HG02943 (cell line): ENCODE measurements around the gene LSAMP.

Experiments used
- ATAC-seq: cut with Tn5 transposase; IDR thresholded peaks from one replicate; pipeline ENCODE4 v1.9.1; 2021; ENCODE audit warnings: mild to moderate bottlenecking, low read depth, moderate library complexity; ENCODE audit not compliant: unreplicated experiment

LSAMP gene

DNA sequence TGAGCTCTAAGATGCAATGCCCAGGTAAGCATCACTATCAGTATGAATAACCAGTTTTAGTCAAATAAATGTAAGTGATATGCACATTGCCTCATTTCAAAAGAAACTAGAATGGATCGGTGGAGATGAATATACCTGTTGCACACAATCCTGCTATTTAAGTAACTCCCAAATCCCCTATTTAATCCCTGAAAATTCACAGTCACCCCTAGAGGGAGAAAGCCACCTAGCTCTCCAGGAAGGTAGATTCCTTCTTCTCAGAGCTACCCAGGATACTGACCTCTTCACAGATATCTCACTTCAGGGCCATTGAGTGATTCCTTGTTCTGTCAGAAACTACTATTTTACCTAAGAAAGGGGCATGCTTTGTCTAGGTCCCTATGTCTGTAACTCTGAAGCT is 11.7 kb downstream of the LSAMP start:
- ATAC-seq = no peak

DNA sequence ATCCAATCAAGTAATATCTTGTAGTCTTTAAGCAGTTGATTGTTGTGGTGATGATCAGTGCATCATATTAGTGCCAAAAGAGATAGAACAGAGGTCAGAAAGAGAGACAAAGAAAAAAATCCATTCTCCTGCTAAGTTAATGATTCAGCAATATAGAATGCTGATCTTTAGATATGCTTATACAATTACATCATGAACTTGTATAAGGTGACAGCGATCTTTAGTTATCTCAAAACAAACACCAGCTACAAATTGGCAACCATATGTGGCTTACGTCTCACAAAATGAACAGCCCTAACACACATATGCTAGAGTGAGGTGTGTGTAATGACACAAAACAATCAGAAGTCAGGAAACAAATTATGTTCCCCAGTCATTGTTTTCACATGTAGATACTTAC is 12.5 kb downstream of the LSAMP start:
- ATAC-seq = no peak

DNA sequence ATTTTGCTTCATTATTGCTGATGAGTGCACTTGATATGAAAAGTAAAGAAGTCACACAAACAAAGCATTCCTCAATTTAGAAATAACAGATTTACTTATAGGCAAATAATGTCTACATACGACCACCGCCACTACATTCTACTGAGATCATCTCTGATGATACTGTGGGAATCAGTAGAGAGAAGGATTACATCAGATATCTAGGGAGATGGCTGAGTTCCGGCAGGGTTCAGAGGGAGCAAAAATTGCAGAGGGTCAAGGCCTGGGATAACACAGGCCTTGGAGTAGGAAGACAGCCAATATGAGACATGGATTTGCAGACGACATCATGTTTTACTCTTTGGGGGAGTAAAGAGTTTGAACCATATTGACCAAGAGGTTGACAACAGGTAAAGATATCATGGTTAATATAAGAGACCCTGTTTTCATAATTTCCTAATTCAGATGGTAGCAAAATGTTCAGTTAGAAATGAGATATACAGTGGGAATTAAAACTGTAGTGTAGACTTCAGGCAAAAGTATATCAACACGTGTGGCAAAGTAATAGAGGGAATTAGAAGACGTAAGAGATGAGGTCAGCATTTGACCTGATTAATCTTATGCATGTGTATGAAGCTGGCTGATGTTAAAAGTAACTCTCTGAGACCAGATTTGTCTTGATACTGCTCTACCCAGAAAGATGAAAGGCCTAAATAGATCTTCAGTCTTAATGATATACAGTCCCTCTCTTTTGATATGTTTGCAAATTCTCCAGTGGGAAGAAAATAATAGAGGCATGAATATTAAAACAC is 15.6 kb downstream of the LSAMP start:
- no peak for ATAC-seq

DNA sequence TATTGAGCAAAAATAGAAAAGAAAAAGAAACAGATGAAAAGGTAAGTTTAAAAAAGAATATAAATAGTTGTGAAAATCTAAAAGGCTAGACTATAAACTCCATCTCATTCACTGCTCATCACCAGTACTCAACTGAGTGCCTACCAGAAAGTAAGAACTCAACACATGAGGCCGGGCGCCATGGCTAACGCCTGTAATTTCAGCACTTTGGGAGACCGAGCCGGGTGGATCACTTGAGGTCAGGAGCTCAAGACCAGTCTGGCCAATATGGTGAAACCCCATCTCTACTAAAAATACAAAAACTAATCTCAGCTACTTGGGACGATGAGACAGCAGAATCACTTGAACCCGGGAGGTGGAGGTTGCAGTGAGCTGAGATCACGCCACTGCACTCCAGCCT is 19.3 kb downstream of the LSAMP start:
- ATAC-seq = no peak

DNA sequence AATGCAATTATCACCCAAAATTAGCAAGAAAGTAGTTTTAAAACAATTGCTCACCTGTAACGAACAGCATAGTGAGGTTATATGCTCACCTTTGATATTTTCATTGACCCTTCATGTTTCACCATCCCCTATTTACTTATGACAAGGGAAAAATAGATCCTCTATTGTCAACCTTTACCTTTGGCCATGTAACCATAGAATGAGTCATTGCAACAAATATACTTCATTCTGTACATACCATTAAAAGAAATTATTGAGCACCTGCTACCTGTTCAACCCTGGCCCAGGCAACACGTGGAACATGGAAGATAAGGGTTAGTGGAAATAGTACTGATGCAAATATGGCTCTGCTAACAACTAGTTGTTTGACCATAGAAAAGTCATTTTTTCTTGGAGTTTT is 20.2 kb downstream of the LSAMP start:
- no peak for ATAC-seq

DNA sequence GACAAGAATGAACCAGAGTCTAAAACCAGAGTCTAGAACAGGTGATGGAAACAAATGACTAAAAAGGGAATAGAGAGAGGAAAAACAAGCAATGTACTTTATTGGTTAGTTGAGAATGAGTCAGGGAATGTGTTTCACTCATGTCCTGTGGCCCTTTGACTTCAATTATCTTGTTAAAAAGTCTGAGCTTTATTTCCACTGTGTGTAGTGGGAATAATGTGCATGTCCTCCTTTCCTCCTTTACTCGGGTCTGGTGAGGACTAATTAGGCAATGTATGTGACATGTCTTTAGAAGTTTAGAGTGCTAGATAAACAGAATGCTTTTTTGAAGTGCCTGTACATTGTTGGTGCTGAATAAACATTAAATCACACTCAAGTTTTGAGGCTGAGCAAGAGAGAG is 21.3 kb downstream of the LSAMP start:
- no peak for ATAC-seq

DNA sequence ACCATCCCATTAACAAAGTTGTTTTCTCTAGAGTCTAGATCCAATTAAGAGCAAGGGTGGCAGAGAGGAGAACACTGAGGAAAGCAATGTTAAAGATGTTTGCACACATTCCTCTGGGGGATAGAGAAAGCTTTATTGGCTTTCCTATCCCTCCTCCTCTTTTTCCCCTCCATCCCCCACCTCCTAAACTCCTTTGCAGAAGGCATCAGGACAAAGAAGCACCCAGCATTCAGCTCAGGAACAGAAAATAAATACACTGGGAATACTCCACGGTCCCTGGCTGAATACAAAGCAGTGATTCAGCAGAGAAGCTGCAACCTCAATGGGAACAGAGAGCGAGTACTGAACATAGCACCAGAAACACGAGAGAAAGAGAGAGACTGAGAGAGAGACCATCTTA is 21.9 kb downstream of the LSAMP start:
- ATAC-seq = no peak

DNA sequence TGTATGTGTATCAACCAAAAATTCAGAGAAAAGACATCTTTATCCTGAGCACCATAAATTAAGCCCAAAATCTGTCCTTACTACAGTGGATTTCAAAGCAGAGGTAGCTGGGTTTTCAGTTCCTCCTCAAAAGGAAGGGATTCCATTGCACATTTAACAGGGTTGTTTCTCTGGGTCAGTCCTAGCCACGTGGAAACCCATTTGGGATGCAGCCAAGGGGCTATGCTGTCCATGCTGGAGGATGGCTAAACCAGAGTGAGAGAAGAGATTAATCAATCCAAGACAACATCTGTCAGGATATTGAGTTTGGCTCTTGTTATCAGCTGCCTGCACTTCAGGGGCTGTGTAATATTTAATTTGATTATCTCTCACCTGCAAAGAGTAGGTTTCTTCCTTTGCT is 28.1 kb downstream of the LSAMP start:
- no peak for ATAC-seq

DNA sequence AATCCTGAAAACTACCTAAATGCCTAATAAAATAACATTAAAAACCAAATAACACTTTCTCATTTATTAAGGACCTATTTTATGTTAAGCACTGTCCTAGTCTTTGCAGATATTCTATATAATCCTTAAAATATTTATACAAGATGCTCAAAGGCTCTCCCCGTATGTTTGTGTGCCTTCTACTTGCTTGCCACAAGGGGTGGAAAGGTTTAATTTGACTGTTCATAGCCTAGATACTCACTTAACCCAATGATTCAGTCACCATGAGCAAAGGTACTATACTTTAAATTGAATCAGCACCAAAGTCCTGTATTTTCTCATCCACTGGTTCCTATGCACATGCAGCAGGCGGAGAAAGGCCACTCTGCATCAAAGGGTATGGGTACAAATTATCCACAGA is 32.0 kb downstream of the LSAMP start:
- no peak for ATAC-seq

DNA sequence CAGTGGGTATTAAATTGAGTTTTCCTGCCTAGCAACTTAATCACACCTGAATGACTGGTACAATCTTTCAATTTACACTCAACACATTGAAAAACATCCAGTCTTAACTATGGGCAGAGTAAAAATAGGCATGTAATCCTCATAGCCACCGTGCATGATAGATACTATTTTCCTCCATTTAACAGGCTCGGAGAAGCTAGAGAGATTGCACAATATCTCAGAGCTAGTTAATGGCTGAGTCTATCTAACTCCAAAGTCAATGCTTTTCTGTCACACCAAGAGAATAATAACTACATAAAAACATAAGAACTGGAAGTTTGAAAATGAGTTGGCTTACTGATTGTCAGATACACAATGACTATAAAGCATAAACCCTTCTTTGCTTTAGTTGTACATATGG is 36.8 kb downstream of the LSAMP start:
- no peak for ATAC-seq

DNA sequence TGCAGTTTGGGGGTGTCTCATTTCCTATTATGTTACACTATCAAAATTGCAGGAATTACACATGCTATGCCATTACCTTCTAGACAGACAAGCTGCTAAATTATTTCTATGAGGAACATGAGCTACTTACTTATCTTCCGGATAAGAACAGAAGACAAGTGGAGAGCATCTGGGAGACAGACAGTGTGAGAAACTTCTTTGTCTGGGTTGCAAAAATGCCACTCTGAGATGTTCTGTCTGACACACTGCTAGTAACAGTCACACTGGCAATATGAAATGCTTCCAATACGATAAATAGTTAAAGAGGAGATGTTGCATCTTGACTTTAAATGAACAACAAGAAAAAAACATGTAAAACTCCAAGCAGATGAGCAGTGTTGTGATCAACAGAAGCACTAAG is 40.1 kb downstream of the LSAMP start:
- no peak for ATAC-seq

DNA sequence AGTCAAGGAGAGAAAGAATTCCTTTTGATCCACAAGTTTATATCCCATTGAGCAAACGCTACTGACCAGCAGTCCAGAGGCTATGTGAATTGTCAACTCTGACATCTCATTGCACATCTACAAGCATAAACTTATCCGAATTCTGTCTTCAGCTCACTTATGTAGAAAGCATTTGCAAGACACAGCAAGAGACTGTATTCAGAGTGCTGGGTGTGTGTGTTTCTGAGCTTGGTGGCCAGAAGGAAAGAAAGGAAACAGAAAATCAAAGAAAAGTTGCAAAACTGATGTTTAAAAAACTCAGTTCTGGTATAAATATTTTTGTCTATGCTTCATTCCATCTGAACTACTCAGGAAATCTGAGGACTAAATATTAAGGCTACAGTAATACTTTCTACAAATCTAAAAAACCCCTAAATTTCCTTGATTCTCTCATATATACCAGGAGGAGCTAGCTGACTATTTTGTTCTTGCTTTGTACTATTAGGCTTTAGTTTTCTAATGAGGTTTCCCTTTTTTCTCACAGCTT is 45.5 kb downstream of the LSAMP start:
- ATAC-seq = no peak

DNA sequence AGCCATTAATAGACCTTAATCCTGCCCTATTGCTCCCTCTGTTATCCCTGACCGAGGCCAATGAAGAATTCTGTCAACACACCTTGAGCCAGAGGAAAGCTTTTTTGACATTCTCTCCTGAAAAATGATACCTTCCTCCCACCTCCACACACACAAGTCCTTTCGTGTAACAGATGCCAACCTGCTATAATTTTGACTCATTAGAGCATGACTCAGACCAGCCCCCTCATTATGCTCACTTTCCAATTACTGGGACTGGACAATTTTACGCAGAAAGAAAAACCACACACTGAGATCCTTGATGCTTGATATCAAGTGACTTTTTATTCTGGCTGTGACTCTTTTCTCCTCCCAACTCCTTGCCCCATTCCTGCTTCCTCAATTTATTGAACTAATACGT is 50.9 kb downstream of the LSAMP start:
- no peak for ATAC-seq

DNA sequence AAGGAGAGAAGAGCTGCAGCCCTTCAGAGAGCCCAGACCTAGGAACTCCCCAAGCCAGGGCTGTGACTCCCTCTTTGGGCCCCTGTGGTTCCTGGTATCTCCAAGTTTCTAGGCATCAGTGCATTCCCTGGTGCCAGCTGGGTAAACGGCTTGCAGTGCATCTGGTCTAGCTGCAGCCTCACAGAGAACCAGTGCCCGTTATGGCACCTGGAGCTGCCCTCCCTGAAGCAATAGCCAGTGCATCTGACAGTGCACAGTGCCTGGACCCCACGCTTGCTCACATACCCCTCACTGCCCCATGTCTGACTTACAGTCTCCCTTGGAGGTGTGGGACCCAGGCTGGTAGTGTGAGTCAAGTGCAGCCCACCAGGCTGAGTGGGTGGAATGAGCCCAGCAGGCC is 52.1 kb downstream of the LSAMP start:
- ATAC-seq = no peak

DNA sequence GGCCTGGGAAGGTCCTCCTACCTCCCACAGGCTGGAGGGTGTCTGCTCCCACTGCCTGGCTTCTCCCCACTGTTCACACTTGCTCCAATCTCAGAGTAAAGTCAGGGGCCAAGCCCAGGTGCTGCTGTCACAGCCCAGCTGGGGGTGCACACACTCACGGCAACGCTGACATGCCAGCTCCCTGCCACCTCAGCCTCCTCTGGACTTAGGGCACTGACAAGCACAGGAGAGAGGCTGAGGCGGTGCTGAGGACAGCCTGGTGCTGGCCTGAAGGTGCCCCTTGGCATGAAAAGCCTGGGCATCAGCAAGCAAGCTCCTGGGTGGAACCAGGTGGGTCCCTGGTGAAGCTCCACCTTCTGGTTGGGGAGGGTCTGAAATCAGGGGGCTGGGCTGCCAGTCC is 53.0 kb downstream of the LSAMP start:
- ATAC-seq = no peak

DNA sequence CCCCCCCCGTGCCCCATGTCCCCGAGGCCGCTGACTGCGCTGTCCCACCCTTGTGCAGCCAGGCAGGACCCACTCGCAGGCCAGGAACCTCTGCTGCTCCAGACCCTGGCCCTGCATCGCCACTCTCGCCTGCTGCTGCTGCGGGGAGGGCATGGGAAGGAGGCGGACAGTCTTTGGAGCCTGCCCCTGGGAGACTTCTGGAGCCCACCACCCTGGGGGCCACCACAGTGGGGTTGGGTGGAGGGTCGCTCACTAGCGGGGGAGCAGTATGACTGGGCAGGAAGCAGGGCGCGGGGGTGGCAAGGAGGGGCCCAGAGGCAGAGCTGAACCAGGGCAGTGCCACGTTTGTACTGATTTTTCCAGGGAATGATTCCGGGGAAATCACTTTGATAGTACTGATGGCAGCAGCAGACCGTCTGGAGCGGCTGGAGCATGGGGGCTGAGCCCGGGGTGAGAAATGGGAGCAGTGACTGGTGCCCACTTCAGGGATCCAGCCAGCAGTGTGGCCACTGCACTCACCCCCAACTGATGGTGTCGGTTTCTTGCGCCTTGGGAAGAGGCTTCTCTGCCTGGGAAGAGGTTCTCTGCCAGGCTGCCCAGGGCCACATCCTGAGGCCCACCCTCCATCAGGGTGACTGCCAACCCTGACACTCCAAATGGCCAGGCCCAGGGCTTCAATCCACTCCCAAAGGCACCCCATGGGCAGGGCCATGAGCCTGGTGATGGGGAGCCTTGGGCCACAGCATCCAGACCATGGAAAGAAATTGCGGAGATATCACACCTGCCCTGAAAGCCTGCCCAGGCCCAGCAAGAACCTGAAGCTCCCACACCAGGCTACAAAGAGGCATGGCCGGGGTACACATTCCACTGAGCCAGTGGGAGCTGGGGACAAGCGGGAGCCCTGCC is 53.7 kb downstream of the LSAMP start:
- ATAC-seq = no peak

DNA sequence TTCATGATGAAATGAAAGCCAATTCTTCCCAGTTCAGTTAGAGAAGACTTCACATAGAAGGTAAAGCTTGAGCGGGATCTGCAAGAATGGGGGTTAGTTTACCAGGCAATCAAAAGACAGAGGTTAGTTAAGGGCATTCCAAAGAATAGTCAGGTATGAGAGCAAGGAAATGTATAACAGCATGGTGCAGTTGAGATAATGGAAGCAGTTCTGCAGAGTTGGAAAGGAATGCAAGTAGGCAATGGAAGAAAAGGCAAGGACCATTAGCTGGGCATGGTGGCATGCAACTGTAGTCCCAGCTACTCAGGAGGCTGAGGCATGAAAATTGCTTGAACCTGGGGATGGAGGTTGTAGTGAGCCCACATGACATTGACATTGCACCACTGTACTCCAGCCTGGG is 55.0 kb downstream of the LSAMP start:
- no peak for ATAC-seq

DNA sequence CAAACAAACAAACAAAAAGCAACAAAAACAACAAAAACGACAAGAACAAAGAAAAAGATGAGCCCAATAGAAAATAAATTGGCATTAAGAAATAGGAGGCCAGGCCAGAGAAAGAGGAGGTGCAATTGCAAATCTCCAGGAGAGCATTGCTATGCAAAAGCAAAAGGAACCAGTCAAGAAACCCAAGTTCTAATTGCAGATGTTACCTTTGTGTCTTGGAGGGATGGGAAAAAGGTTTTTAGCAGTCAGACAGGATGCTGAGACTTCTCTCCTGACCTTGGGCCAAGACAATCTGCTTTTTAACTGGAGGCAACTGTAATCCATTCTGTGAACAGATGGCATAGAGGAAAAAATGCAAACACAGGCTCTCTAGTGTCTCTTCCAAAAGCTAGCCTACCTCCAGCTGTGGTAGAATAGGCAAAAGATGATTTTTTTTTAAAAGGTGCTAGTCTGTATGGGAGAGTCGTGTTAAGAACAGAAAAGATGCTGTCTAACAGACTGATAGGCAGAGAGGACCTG is 56.4 kb downstream of the LSAMP start:
- no peak for ATAC-seq

DNA sequence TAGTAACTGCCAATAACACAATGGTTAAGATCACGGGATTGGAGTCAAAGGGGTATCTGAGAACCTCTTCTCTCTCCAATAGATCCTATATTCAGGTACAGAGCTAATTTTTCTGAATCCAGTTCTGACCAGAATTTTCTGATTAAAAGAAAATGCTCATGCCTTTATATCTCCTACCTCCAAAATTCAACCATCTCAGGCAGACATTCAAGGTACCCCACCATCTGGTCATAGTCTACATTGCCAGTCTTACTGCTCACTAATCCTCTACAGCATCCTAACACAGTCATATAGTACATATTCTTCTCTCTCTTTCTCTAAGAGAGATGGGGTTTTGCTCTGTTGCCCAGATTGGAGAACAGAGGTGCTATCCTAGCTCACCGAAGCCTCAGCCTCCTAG is 59.1 kb downstream of the LSAMP start:
- ATAC-seq = no peak

DNA sequence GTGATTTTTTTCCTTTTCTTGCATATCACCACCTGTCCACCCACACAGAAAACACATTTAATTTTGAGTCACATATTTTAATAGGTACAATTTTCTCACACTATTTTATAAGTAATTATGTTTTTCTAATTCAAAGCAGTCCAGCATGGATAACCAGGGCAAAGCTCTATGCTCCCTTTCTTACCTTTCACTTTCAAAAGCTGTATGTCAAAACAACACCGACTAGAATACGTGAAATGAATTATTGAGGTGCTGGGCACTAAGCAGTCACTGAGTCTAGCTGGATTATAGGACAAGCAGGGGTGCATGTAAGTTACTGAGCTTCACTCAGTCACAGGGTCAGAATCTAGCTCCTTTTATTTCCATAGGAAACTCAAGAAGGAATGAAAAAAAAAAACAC is 60.6 kb downstream of the LSAMP start:
- ATAC-seq = no peak

DNA sequence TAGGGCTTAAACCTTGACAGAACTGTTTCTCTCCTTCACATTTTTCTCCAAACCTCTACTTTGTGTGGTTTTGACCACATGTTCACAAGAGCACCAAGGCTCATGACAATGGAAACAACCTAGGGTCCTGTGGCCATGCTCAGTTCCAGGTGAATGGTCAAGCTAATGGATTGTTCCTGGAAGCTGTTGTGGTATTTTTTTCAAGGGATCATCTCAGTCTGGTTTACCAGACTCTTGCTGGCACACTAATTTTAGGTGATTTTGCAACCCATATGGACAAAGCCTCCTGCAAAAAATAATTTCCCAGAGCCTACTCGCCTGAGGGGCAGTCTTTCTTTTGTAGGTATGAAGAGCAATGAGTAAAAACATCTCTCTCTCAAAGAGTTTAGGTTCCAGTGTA is 67.2 kb downstream of the LSAMP start:
- no peak for ATAC-seq
